GM23338 (cell line): ENCODE results near the gene KIAA1755. TPM values are rescaled to one million over a fixed set of nuclear protein-coding genes. Genes with fewer than 3 reads are reported as not detected.
A peak's percentile ranks its signal among the peaks of the same experiment; 100 is the strongest.
"Not testable (repeated sequence)": the region's sequence is repeated elsewhere in the genome, so short reads cannot be mapped to it uniquely, and the experiment has no call there.

Experiments used
- ATAC-seq: fragments of 200-7000 bp; cut with Tn5 transposase; 3 replicates; pipeline ENCODE4 v1.9.1; 2020
- DNase-seq: peaks from one replicate; pipeline ENCODE4 v3.0.0-alpha.2; 2015; ENCODE audit warnings: low spot score
- H2AFZ ChIP-seq: fragments of 200-600 bp; sonication (generic); 2 replicates; pipeline ENCODE4 v1.8.0; 2016; ENCODE audit warnings: antibody characterized with exemption, mild to moderate bottlenecking, moderate library complexity
- H3F3A ChIP-seq: fragments of 200-600 bp; sonication (generic); replicated peaks from 2 replicates; pipeline ENCODE4 v1.8.0; 2017; ENCODE audit warnings: antibody characterized with exemption, mixed run types, low read depth
- H3K27ac ChIP-seq: fragments of 200-600 bp; sonication (generic); 2 replicates; pipeline ENCODE4 v1.6.1; 2016; ENCODE audit warnings: low read depth
- H3K27me3 ChIP-seq: fragments of 200-600 bp; sonication (generic); 2 replicates; pipeline ENCODE4 v1.8.0; 2016; ENCODE audit warnings: mild to moderate bottlenecking, mixed run types, moderate library complexity; ENCODE audit not compliant: insufficient read depth
- H3K36me3 ChIP-seq: fragments of 200-600 bp; sonication (generic); 2 replicates; pipeline ENCODE4 v1.8.0; 2016; ENCODE audit warnings: mild to moderate bottlenecking; ENCODE audit not compliant: insufficient read depth
- H3K4me1 ChIP-seq: fragments of 200-600 bp; sonication (generic); 2 replicates; pipeline ENCODE4 v1.8.0; 2016; ENCODE audit warnings: mild to moderate bottlenecking, moderate library complexity; ENCODE audit not compliant: insufficient read depth
- H3K4me2 ChIP-seq: fragments of 200-600 bp; sonication (generic); 2 replicates; pipeline ENCODE4 v1.7.1; 2017; ENCODE audit warnings: mixed run types
- H3K4me3 ChIP-seq: fragments of 200-600 bp; sonication (generic); 2 replicates; pipeline ENCODE4 v1.6.1; 2016; ENCODE audit warnings: mixed run types
- H3K79me2 ChIP-seq: fragments of 200-600 bp; sonication (generic); replicated peaks from 2 replicates; pipeline ENCODE4 v1.8.0; 2017; ENCODE audit warnings: mild to moderate bottlenecking; ENCODE audit not compliant: insufficient read depth
- H3K9me2 ChIP-seq: fragments of 200-600 bp; sonication (generic); 2 replicates; pipeline ENCODE4 v1.8.0; 2017; ENCODE audit not compliant: insufficient read depth
- H4K20me1 ChIP-seq: fragments of 200-600 bp; sonication (generic); replicated peaks from 2 replicates; pipeline ENCODE4 v1.8.0; 2017; ENCODE audit warnings: mild to moderate bottlenecking; ENCODE audit not compliant: insufficient read depth
- H3K27ac Mint-ChIP-seq: 2 replicates; pipeline ENCODE4 v1.8.0; 2020; ENCODE audit warnings: inconsistent platforms, mild to moderate bottlenecking, moderate library complexity, mixed read lengths
- H3K27me3 Mint-ChIP-seq: 3 replicates; pipeline ENCODE4 v1.8.0; 2022; ENCODE audit warnings: low read depth, mild to moderate bottlenecking, moderate library complexity, mixed read lengths, inconsistent platforms; ENCODE audit not compliant: insufficient read depth, poor library complexity
- H3K36me3 Mint-ChIP-seq: 3 replicates; pipeline ENCODE4 v1.8.0; 2021; ENCODE audit warnings: low read depth, mild to moderate bottlenecking, inconsistent platforms, moderate library complexity, mixed read lengths
- H3K4me1 Mint-ChIP-seq: 3 replicates; pipeline ENCODE4 v1.8.0; 2020; ENCODE audit warnings: mild to moderate bottlenecking, inconsistent platforms, mixed read lengths
- H3K4me3 Mint-ChIP-seq: 3 replicates; pipeline ENCODE4 v1.8.0; 2021; ENCODE audit warnings: moderate library complexity, mild to moderate bottlenecking, inconsistent platforms, mixed read lengths
- H3K9me3 Mint-ChIP-seq: 3 replicates; pipeline ENCODE4 v1.8.0; 2020; ENCODE audit warnings: moderate library complexity, mild to moderate bottlenecking, inconsistent platforms, mixed read lengths
- CREB1 ChIP-seq: fragments of 250-450 bp; sonication (Bioruptor Pico); IDR thresholded peaks from 2 replicates; pipeline ENCODE4 v1.5.0; 2020; ENCODE audit warnings: low read depth, mild to moderate bottlenecking, moderate library complexity
- CTCF ChIP-seq, 2 experiments: fragments of 200-600 bp in 1 of 2; sonication (generic) in 1 of 2; conservative IDR thresholded peaks; 2 replicates each; pipeline versions ENCODE4 v1.5.1 to v1.6.1; 2016 to 2017; ENCODE audit warnings: antibody characterized with exemption in 2 of 2, low read depth in 2 of 2, mild to moderate bottlenecking in 2 of 2, moderate library complexity in 1 of 2
- NANOG ChIP-seq: IDR thresholded peaks from 2 replicates; pipeline ENCODE4 v1.6.1; 2016; ENCODE audit warnings: antibody characterized with exemption, borderline replicate concordance
- POLR2AphosphoS5 ChIP-seq: IDR thresholded peaks from 2 replicates; pipeline ENCODE4 v1.6.1; 2016; ENCODE audit warnings: antibody characterized with exemption, low read depth
- REST ChIP-seq: IDR thresholded peaks from one replicate; pipeline ENCODE4 v1.6.1; 2018; ENCODE audit warnings: antibody characterized with exemption; ENCODE audit not compliant: unreplicated experiment
- polyA plus RNA-seq: library from polyadenylated mRNA; unstranded; fragments of >200 nt; fragmentation: Nextera tagmentation; extraction: Ambion mirVana; gene quantifications from 2 replicates; pipeline ENCODE4 v1.2.1, GENCODE V29; 2016
- total RNA-seq: library from RNA; depleted of rRNA; stranded (reverse); fragments of >200 nt; shearing (Covaris generic); gene quantifications from 2 replicates; pipeline ENCODE4 v1.2.3, GENCODE V29; 2014
- TF ChIP-seq, protein P1 (sequence below): fragments of 250-450 bp; sonication (Bioruptor Pico); IDR thresholded peaks from 2 replicates; pipeline ENCODE4 v1.5.0; 2020; ENCODE audit warnings: mild to moderate bottlenecking, moderate library complexity

The KIAA1755 gene
- total and polyA plus RNA-seq, 2 experiments from 2014 or later, result 0.28 TPM; not detected in 1

DNA sequence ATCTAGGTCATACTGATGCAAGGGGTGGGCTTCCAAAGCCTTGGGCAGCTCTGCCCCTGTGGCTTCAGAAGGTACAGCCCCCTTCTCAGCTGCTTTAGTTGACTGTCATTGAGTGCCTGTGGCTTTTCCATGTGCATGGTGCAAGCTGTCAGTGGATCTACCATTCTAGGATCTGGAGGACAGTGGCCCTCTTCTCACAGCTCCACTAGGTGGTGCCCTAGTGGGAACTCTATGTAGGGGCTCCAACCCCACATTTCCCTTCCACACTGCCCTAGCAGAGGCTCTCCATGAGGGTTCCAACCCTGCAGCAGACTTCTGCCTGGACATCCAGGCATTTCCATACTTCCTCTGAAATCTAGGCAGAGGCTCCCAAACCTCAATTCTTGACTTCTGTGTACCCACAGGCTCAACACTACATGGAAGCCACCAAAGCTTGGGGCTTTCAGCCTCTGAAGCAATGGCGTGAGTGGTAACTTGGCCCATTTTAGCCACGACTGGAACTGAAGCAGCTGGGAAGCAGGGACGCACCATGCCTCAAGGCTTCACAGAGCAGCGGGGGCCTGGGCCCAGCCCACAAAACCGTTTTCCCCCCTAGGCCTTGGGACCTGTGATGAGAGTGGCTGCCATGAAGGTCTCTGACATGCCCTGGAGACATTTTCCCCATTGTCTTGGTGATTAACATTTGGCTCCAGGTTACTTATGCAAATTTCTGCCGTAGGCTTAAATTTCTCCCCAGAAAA is 20.8 kb upstream of the KIAA1755 start:
- not testable (repeated sequence) for H2AFZ ChIP-seq, H3K27me3 Mint-ChIP-seq, ATAC-seq, H3K79me2 ChIP-seq, H3K27me3 ChIP-seq, H3K4me1 ChIP-seq, H3F3A ChIP-seq, DNase-seq, H4K20me1 ChIP-seq, H3K36me3 ChIP-seq, H3K27ac Mint-ChIP-seq, H3K4me2 ChIP-seq, H3K9me2 ChIP-seq, H3K4me3 ChIP-seq, H3K4me1 Mint-ChIP-seq, H3K36me3 Mint-ChIP-seq, H3K4me3 Mint-ChIP-seq, H3K27ac ChIP-seq
- peak; percentile 39 to 52 for TF ChIP-seq CTCF (conservative IDR thresholded peaks at IDR 0.05; ENCODE audit: low read depth in 2 of 2)
- peaks cover 19% of the 10 kb centered on the region for H3K9me3 Mint-ChIP-seq

DNA sequence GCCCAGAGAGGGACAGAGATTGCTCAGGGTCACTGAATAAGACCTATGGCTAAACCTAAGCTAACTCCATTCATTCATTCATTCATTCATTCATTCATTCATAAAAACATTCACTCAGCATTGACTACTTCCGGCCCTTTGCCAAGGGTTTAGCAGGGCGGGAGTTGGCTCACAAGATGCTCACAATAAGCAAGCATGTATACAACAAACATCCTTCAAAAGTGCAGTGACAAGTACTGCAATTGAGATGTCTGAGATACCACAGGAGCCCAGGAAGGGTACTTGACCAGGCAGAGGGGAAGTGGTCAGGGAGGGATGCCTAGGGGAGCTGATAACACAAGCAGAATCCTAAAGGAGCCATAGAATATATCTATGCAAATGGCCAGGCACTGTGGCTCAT is 18.2 kb upstream of the KIAA1755 start:
- Histone ChIP-seq H3K27me3 (no peaks in the 10 kb centered on the region), H3K4me2 (no peak overlapping the region), H3K79me2 (no peaks in the 10 kb centered on the region), H3K27ac (no peak overlapping the region), H3K36me3 (no peaks in the 10 kb centered on the region), H3K4me3 (no peak overlapping the region), H3K4me1 (no peaks in the 10 kb centered on the region), H3F3A (no peaks in the 10 kb centered on the region), H4K20me1 (no peaks in the 10 kb centered on the region), H3K9me2 (no peaks in the 10 kb centered on the region), H2AFZ (no peak overlapping the region)
- H3K4me1 Mint-ChIP-seq, result peaks cover 2% of the 10 kb centered on the region; the same call in 1 of the 3 replicates
- H3K4me3 Mint-ChIP-seq, result no peak overlapping the region
- ATAC-seq, result no peak
- peaks cover 10% of the 10 kb centered on the region for H3K27me3 Mint-ChIP-seq
- no peaks in the 10 kb centered on the region; the same call in 2 of the 3 replicates for H3K36me3 Mint-ChIP-seq
- no peak overlapping the region for H3K27ac Mint-ChIP-seq
- no peak for DNase-seq
- peaks cover 12% of the 10 kb centered on the region for H3K9me3 Mint-ChIP-seq
- TF ChIP-seq POLR2AphosphoS5, result no peak
- no peak for TF ChIP-seq CTCF (conservative IDR thresholded peaks at IDR 0.05; ENCODE audit: low read depth in 2 of 2)
- no peak for TF ChIP-seq CREB1
- no peak for TF ChIP-seq REST
- TF ChIP-seq, protein P1, sequence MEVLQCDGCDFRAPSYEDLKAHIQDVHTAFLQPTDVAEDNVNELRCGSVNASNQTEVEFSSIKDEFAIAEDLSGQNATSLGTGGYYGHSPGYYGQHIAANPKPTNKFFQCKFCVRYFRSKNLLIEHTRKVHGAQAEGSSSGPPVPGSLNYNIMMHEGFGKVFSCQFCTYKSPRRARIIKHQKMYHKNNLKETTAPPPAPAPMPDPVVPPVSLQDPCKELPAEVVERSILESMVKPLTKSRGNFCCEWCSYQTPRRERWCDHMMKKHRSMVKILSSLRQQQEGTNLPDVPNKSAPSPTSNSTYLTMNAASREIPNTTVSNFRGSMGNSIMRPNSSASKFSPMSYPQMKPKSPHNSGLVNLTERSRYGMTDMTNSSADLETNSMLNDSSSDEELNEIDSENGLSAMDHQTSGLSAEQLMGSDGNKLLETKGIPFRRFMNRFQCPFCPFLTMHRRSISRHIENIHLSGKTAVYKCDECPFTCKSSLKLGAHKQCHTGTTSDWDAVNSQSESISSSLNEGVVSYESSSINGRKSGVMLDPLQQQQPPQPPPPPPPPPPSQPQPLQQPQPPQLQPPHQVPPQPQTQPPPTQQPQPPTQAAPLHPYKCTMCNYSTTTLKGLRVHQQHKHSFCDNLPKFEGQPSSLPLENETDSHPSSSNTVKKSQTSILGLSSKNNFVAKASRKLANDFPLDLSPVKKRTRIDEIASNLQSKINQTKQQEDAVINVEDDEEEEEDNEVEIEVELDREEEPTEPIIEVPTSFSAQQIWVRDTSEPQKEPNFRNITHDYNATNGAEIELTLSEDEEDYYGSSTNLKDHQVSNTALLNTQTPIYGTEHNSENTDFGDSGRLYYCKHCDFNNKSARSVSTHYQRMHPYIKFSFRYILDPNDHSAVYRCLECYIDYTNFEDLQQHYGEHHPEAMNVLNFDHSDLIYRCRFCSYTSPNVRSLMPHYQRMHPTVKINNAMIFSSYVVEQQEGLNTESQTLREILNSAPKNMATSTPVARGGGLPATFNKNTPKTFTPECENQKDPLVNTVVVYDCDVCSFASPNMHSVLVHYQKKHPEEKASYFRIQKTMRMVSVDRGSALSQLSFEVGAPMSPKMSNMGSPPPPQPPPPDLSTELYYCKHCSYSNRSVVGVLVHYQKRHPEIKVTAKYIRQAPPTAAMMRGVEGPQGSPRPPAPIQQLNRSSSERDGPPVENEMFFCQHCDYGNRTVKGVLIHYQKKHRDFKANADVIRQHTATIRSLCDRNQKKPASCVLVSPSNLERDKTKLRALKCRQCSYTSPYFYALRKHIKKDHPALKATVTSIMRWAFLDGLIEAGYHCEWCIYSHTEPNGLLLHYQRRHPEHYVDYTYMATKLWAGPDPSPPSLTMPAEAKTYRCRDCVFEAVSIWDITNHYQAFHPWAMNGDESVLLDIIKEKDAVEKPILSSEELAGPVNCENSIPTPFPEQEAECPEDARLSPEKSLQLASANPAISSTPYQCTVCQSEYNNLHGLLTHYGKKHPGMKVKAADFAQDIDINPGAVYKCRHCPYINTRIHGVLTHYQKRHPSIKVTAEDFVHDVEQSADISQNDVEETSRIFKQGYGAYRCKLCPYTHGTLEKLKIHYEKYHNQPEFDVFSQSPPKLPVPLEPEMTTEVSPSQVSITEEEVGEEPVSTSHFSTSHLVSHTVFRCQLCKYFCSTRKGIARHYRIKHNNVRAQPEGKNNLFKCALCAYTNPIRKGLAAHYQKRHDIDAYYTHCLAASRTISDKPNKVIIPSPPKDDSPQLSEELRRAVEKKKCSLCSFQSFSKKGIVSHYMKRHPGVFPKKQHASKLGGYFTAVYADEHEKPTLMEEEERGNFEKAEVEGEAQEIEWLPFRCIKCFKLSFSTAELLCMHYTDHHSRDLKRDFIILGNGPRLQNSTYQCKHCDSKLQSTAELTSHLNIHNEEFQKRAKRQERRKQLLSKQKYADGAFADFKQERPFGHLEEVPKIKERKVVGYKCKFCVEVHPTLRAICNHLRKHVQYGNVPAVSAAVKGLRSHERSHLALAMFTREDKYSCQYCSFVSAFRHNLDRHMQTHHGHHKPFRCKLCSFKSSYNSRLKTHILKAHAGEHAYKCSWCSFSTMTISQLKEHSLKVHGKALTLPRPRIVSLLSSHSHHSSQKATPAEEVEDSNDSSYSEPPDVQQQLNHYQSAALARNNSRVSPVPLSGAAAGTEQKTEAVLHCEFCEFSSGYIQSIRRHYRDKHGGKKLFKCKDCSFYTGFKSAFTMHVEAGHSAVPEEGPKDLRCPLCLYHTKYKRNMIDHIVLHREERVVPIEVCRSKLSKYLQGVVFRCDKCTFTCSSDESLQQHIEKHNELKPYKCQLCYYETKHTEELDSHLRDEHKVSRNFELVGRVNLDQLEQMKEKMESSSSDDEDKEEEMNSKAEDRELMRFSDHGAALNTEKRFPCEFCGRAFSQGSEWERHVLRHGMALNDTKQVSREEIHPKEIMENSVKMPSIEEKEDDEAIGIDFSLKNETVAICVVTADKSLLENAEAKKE (CRISPR knock-in tag), result no peak
- no peak for TF ChIP-seq NANOG
